ENCODE measurements around the gene HOXC12.
A peak's percentile ranks its signal among the peaks of the same experiment; 100 is the strongest.

The HOXC12 gene

DNA sequence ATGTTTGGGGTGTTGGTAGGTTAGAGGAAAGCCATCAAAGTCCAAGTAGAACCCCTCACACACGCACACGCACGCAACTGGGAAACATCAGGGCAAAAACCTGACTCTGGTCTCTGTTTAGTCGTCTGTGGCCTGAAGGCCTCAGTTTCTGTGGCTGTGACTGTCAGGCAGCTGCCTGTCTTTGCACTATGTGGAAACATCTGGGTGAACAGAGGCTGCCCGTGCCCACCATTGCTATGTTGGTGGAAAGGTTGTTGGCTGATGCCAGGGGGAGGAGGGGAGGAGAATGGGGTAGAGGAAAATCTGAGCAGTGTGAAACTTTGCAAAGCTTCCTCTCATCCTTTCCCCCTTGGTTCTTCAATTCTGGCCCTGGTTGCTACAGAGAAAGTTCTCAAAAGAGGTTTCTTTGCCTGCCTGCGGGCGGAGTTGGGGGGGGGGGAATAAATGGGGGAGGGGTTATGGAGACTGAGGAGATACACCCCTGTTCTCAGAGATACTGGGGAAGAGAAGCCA, 37.7 kb downstream of the HOXC12 start:
- no peak overlapping the region for H3K4me3 ChIP-seq (ENCODE audit: control insufficient read depth, low read depth, low read length)
- TF ChIP-seq, protein P1, sequence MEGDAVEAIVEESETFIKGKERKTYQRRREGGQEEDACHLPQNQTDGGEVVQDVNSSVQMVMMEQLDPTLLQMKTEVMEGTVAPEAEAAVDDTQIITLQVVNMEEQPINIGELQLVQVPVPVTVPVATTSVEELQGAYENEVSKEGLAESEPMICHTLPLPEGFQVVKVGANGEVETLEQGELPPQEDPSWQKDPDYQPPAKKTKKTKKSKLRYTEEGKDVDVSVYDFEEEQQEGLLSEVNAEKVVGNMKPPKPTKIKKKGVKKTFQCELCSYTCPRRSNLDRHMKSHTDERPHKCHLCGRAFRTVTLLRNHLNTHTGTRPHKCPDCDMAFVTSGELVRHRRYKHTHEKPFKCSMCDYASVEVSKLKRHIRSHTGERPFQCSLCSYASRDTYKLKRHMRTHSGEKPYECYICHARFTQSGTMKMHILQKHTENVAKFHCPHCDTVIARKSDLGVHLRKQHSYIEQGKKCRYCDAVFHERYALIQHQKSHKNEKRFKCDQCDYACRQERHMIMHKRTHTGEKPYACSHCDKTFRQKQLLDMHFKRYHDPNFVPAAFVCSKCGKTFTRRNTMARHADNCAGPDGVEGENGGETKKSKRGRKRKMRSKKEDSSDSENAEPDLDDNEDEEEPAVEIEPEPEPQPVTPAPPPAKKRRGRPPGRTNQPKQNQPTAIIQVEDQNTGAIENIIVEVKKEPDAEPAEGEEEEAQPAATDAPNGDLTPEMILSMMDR (conservative IDR thresholded peaks at IDR 0.05; ENCODE audit: control insufficient read depth, insufficient read depth, low read depth, low read length): no peak
- DNase-seq (ENCODE audit: low read depth): no peak

DNA sequence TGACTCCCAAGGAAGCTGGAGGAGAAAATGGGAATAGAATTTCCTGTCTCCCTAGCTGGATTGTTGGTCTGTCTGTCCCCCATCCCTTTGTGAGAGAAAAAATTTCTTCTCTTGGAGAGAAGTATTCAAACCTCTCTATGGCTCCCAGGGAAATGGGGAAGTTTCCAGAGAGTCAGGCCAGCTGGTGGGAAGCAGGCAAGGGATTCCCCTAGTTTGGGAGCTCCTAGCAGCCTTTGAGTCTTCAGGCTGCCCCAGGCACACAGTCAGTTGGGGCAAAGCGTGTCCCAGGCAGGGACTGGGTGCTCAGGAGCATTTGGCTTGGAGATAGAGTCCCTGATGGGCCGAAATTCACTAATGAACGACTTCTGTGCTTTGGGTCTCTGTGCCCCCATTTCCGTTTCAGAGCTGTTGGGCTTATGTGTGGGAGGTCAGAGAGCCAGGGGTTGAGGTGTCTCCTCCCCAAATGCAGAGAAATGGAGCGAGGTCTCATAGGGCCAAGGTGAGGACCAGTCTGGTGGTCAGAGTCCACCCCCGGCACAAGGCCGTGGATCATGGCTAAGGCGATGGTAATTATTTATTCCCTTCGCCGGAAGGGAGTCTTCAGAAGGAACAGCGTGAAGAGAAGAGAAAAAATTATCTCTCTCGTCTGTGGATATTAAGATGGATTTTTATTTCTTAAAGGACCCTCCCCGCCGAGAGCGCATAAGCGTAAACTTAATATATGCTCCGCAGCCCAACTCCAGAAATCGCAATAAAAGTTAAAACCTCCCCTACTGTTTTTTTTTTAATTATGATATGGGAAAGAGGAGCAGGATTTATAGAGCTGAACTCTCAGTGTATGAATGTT, 38.7 kb downstream of the HOXC12 start:
- no peak overlapping the region for H3K4me3 ChIP-seq (ENCODE audit: control insufficient read depth, low read depth, low read length)

DNA sequence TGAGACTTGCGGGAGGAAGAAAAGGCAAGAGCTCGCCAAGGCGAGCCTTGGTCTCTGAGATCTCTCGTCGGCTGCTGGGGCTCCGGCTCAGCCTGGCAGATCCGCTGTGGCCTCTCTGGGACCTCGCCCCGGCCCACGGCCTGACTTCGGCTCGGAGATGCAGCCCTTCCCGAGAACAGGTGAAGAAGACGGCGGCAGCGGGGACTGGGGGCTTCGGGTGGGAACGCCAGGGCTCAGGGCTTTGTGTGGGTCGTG, 39.2 kb downstream of the HOXC12 start:
- H3K4me3 ChIP-seq (ENCODE audit: control insufficient read depth, low read depth, low read length): peak overlapping the region; percentile 49
- TF ChIP-seq, protein P1 (conservative IDR thresholded peaks at IDR 0.05; ENCODE audit: control insufficient read depth, insufficient read depth, low read depth, low read length): no peak
- DNase-seq (ENCODE audit: low read depth): no peak

More for the DNA sequence above, 38.7 kb downstream of the HOXC12 start:
- TF ChIP-seq, protein P1 (conservative IDR thresholded peaks at IDR 0.05; ENCODE audit: control insufficient read depth, insufficient read depth, low read depth, low read length): no peak
- DNase-seq (ENCODE audit: low read depth): no peak

DNA sequence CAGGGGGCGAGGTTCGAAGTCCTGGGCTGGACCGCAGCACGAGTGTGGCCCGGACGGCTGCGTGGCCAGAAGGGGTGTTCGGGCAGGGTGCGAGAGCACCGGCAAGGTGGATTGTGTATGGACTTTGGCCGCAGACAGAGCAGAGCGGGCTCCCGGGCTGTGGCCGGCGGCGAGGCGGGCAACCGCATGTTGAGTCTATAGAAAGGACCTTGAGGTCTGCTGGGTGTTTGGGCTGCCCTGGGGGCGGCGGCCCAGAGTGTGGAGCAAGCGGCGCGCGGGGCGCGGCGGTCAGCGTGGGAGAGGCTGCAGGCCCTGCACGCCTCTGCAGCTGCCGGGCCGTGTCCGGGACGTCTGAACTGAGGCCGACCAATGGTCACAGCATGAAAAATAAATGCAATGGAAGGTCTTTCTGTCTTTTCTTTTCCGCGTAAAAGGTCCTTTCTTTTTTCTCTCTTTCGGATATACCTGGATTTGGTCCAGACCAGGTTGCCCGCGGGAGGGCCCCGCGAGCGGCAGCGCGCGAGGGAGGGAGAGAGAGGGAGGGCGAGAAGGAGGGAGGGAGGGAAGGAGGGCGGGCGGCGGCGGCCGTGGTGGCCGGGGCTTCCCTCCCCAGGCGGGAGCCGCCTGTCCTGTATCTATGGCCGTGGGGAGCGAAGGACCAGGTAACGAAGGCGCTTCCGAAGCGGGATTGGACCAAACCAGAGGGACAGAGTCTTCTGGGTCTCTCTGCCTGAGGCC, 39.7 kb downstream of the HOXC12 start:
- DNase-seq (ENCODE audit: low read depth): no peak
- TF ChIP-seq, protein P1 (conservative IDR thresholded peaks at IDR 0.05; ENCODE audit: control insufficient read depth, insufficient read depth, low read depth, low read length): no peak
- H3K4me3 ChIP-seq (ENCODE audit: control insufficient read depth, low read depth, low read length): peak overlapping the region; percentile 49

DNA sequence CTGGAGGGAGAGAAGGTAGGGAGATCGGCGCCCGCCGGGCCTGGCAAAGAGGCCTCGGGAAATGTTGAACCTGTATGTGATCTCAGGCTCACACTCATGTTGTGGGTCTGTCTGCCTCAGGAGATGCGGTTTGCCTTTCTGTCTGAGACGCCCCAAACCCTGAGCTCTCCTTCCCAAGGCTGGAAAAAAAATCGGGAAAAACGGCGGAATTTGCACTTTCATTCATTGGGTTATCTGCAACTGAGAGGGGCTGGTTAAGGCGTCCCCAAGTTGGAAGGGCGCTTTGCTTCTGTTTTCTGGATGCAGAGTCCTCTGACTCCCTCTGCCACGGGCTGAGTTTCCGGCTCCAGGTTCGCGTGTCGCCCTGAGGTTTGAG, 40.3 kb downstream of the HOXC12 start:
- DNase-seq (ENCODE audit: low read depth): no peak
- H3K4me3 ChIP-seq (ENCODE audit: control insufficient read depth, low read depth, low read length): peak overlapping the region; percentile 49
- TF ChIP-seq, protein P1 (conservative IDR thresholded peaks at IDR 0.05; ENCODE audit: control insufficient read depth, insufficient read depth, low read depth, low read length): no peak

DNA sequence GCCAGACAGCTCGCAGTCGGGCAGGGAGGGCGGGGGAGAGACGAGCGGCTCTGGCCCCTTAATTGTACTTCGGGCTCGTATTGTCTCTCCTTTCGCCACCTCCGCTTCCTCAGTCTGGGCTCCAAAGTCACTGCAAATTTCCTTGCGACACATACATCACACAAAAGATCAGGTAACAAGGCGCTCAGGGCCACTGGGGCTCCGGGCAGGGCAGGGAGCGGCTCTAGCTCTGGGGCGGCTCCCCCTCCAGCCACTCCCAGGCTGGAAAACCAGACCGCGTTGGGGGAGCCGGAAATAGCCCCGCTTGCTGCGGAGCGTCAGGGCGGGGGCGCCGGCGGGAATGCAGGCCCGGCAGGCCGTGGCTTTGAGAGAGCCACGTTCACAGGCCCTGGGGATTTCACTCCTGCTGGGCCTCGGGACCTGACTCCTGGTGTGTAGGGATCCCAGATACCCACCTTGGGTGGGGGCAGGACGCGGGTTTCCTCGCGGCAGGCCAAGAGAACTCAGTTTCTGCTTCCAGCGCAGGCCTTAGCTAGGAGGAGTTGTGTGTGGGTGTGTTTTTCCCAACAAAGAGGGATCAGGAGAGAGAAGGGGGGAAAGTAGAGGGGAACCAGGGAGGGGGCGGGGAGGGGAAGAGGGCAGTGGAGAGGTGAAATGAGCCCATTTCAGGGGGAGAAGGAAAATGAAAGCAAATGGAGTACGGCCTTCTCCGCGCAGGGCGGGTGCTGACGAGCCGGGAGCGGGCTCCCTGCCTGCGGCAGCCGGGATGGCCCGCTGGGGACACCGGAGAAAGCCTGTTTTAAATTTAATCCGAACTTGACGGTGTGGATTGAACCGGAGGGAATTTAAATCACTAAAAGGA, 40.9 kb downstream of the HOXC12 start:
- H3K4me3 ChIP-seq (ENCODE audit: control insufficient read depth, low read depth, low read length): peak overlapping the region; percentile 49
- TF ChIP-seq, protein P1 (conservative IDR thresholded peaks at IDR 0.05; ENCODE audit: control insufficient read depth, insufficient read depth, low read depth, low read length): no peak
- peak; percentile 51 for DNase-seq (ENCODE audit: low read depth)

All from fibroblast of mammary gland (primary cell).